K562 (cell line): ENCODE measurements around the gene SNX20. TPM values are rescaled to one million over a fixed set of nuclear protein-coding genes. Genes with fewer than 3 reads are reported as not detected.

Experiments
- E2F8 ChIP-seq: fragments of 450-650 bp; IDR thresholded peaks from 2 replicates; pipeline ENCODE4 v1.7.1; 2018; ENCODE audit warnings: mild to moderate bottlenecking, low read depth; ENCODE audit not compliant: partially characterized antibody
- polyA plus RNA-seq, 8 experiments: library from polyadenylated mRNA; depleted of rRNA in 4 of 8; stranded (reverse) in 5 of 8; unstranded in 3 of 8; fragments of >200 nt; fragmentation: Nextera tagmentation in 2 of 8; fragmentation: Illumina TruSeq in 1 of 8; extraction: Ambion mirVana in 2 of 8; extraction: Trizol in 1 of 8; gene quantifications; 2 replicates each; pipeline versions ENCODE4 v1.2.1 to v1.2.3, GENCODE V29; 2011 to 2014; ENCODE audit warnings: inconsistent platforms in 1 of 8, missing spikeins in 1 of 8
- total RNA-seq, 7 experiments: library from RNA; depleted of rRNA in 6 of 7; stranded (reverse); fragments of >200 nt in 6 of 7; fragmentation: Illumina TruSeq in 2 of 7; extraction: Trizol in 2 of 7; gene quantifications; 2 replicates each; pipeline versions ENCODE4 v1.2.1 to v1.2.3, GENCODE V29; 2011 to 2021; ENCODE audit warnings: low replicate concordance in 1 of 7
- TF ChIP-seq, protein P1 (sequence below): fragments of 450-650 bp; IDR thresholded peaks from 2 replicates; pipeline ENCODE4 v1.6.1; 2016; ENCODE audit warnings: mild to moderate bottlenecking

SNX20 gene
- total and polyA plus RNA-seq, 9 of the 15 experiments (the other 6 are each of a cell fraction or from before 2014, with no cell fraction given): 0.04 to 0.07 TPM; not detected in 7

DNA sequence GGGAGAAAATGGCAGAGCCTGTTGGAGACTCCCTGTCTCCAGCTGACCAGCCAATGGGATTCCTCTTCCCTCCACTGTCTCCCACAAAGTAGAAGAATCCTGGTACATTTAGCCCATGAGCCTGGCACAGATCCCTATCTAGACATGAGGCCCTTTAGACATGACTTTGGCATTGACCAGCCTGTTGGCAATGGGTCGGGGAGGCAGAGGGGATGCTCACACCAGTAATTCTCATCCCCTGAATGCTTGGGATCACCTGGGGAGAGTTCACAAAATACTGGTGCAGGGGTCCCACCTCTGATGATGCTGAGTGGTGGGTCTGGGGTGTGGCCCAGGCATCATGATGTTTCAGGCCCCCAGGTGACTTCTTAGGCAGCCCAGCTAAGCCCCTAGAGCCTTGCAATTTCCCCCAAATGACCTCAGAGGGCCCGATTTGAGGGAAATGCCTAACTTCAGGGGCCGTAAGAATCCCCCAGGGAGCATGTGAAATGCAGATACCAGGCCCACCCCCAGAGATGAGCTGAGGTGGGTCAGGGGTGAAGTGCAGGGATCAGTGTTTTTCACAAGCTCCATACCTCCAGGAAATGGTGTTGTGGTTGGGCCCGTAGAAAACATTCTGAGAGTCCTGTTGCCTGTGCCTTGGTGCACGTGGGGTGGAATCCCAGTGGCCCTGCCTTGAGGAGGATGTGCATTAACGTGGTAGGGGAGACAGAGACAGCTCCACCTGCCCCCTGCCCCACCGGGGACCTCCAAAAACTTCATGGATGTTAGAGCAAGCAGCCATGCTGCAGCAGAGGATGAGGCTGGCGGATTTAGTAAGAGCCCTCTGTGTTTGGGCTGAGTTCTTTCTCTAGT lies 42.1 kb downstream of the SNX20 start (continued):
- TF ChIP-seq, protein P1, sequence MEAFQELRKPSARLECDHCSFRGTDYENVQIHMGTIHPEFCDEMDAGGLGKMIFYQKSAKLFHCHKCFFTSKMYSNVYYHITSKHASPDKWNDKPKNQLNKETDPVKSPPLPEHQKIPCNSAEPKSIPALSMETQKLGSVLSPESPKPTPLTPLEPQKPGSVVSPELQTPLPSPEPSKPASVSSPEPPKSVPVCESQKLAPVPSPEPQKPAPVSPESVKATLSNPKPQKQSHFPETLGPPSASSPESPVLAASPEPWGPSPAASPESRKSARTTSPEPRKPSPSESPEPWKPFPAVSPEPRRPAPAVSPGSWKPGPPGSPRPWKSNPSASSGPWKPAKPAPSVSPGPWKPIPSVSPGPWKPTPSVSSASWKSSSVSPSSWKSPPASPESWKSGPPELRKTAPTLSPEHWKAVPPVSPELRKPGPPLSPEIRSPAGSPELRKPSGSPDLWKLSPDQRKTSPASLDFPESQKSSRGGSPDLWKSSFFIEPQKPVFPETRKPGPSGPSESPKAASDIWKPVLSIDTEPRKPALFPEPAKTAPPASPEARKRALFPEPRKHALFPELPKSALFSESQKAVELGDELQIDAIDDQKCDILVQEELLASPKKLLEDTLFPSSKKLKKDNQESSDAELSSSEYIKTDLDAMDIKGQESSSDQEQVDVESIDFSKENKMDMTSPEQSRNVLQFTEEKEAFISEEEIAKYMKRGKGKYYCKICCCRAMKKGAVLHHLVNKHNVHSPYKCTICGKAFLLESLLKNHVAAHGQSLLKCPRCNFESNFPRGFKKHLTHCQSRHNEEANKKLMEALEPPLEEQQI: no peak
- TF ChIP-seq E2F8: no peak
- TF ChIP-seq, all 486 proteins: peak for 0
